Muscle layer of duodenum (tissue), 2 donors: ENCODE data around the gene XPC.

Experiments used
- H3K27ac ChIP-seq: one replicate; pipeline ENCODE4 v1.7.0; 2013; ENCODE audit warnings: mild to moderate bottlenecking, low read length
- H3K27me3 ChIP-seq: one replicate; pipeline ENCODE4 v1.7.0; 2013; ENCODE audit warnings: low read depth, mild to moderate bottlenecking, control low read depth, low read length
- H3K36me3 ChIP-seq, 2 donors: one replicate each; pipeline ENCODE4 v1.7.0; 2013; ENCODE audit warnings: low read length in 2 of 2, control low read depth in 1 of 2, mild to moderate bottlenecking in 1 of 2; ENCODE audit not compliant: insufficient read depth in 2 of 2, control insufficient read depth in 1 of 2
- H3K4me1 ChIP-seq, 2 donors: one replicate each; pipeline ENCODE4 v1.7.0; 2013; ENCODE audit warnings: low read length in 2 of 2, mild to moderate bottlenecking in 2 of 2, control low read depth in 1 of 2, moderate library complexity in 1 of 2; ENCODE audit not compliant: insufficient read depth in 2 of 2, control insufficient read depth in 1 of 2
- H3K4me3 ChIP-seq, 2 donors: one replicate each; pipeline ENCODE4 v1.7.0; 2013; ENCODE audit warnings: low read length in 2 of 2, low read depth in 1 of 2, mild to moderate bottlenecking in 1 of 2
- H3K9me3 ChIP-seq, 2 donors: one replicate each; pipeline ENCODE4 v1.7.0; 2013; ENCODE audit warnings: low read length in 2 of 2, control low read depth in 1 of 2, mild to moderate bottlenecking in 1 of 2; ENCODE audit not compliant: control insufficient read depth in 1 of 2
- donor health status: healthy.

The XPC gene

GRCh38 chr3:14153663-14154062 lies 24.7 kb downstream of the XPC start:
- Histone ChIP-seq H3K27me3 (no peaks in the 10 kb centered on the region), H3K27ac (no peak overlapping the region), H3K4me3 (no peak overlapping the region), H3K9me3 (no peaks in the 10 kb centered on the region), H3K36me3 (peaks cover 63 to 68% of the 10 kb centered on the region in 2 donors), H3K4me1 (no peaks in the 10 kb centered on the region)

GRCh38 chr3:14152963-14153355 lies 25.4 kb downstream of the XPC start:
- no peaks in the 10 kb centered on the region for H3K27me3 ChIP-seq
- H3K4me3 ChIP-seq = no peak overlapping the region
- H3K36me3 ChIP-seq = peaks cover 63 to 67% of the 10 kb centered on the region in 2 donors
- no peaks in the 10 kb centered on the region for H3K9me3 ChIP-seq
- no peak overlapping the region for H3K27ac ChIP-seq
- H3K4me1 ChIP-seq = no peaks in the 10 kb centered on the region

GRCh38 chr3:14152233-14152962 lies 26.0 kb downstream of the XPC start:
- Histone ChIP-seq H3K27me3 (no peaks in the 10 kb centered on the region), H3K36me3 (peaks cover 60 to 64% of the 10 kb centered on the region in 2 donors), H3K4me3 (no peak overlapping the region), H3K4me1 (no peaks in the 10 kb centered on the region), H3K27ac (no peak overlapping the region), H3K9me3 (no peaks in the 10 kb centered on the region)

GRCh38 chr3:14151471-14152083 lies 26.8 kb downstream of the XPC start:
- Histone ChIP-seq H3K27me3 (no peaks in the 10 kb centered on the region), H3K36me3 (peaks cover 56 to 62% of the 10 kb centered on the region in 2 donors), H3K9me3 (no peaks in the 10 kb centered on the region), H3K27ac (no peak overlapping the region), H3K4me1 (peaks cover 0 to 5% of the 10 kb centered on the region in 2 donors), H3K4me3 (no peak overlapping the region)

- Histone ChIP-seq H3K4me1 (peaks cover 2 to 14% of the 10 kb centered on the region in 2 donors), H3K4me3 (no peak overlapping the region), H3K9me3 (no peaks in the 10 kb centered on the region), H3K27me3 (no peaks in the 10 kb centered on the region), H3K36me3 (peaks cover 58 to 63% of the 10 kb centered on the region in 2 donors), H3K27ac (no peak overlapping the region)
These were observed 27.7 kb downstream of the XPC start for GRCh38 chr3:14150491-14151230.

- H3K27ac ChIP-seq = no peak overlapping the region
- no peaks in the 10 kb centered on the region for H3K27me3 ChIP-seq
- no peak overlapping the region for H3K4me3 ChIP-seq
- H3K4me1 ChIP-seq = peaks cover 8 to 20% of the 10 kb centered on the region in 2 donors
- peaks cover 63 to 66% of the 10 kb centered on the region in 2 donors for H3K36me3 ChIP-seq
- no peaks in the 10 kb centered on the region for H3K9me3 ChIP-seq
These were observed 28.3 kb downstream of the XPC start for GRCh38 chr3:14150078-14150477.

- peaks cover 19 to 34% of the 10 kb centered on the region in 2 donors for H3K4me1 ChIP-seq
- H3K27me3 ChIP-seq = no peaks in the 10 kb centered on the region
- H3K36me3 ChIP-seq = peaks cover 57 to 61% of the 10 kb centered on the region in 2 donors
- no peak overlapping the region for H3K4me3 ChIP-seq
- H3K27ac ChIP-seq = no peak overlapping the region
- no peaks in the 10 kb centered on the region for H3K9me3 ChIP-seq
These were observed 30.1 kb downstream of the XPC start for GRCh38 chr3:14148041-14148985.

GRCh38 chr3:14147617-14148016 lies 30.8 kb downstream of the XPC start:
- peaks cover 19 to 34% of the 10 kb centered on the region in 2 donors for H3K4me1 ChIP-seq
- no peak overlapping the region for H3K4me3 ChIP-seq
- no peaks in the 10 kb centered on the region for H3K27me3 ChIP-seq
- H3K9me3 ChIP-seq = no peaks in the 10 kb centered on the region
- no peak overlapping the region for H3K27ac ChIP-seq
- H3K36me3 ChIP-seq = peaks cover 51 to 55% of the 10 kb centered on the region in 2 donors

GRCh38 chr3:14147066-14147435 lies 31.4 kb downstream of the XPC start:
- Histone ChIP-seq H3K4me3 (no peak overlapping the region), H3K9me3 (no peaks in the 10 kb centered on the region), H3K4me1 (peaks cover 19 to 34% of the 10 kb centered on the region in 2 donors), H3K27ac (no peak overlapping the region), H3K27me3 (no peaks in the 10 kb centered on the region), H3K36me3 (peaks cover 48 to 57% of the 10 kb centered on the region in 2 donors)

GRCh38 chr3:14146381-14147065 lies 31.9 kb downstream of the XPC start:
- H3K9me3 ChIP-seq = no peaks in the 10 kb centered on the region
- H3K4me3 ChIP-seq = no peak overlapping the region
- peaks cover 47 to 58% of the 10 kb centered on the region in 2 donors for H3K36me3 ChIP-seq
- peak overlapping the region; percentile 95 for H3K27ac ChIP-seq
- peaks cover 19 to 34% of the 10 kb centered on the region in 2 donors for H3K4me1 ChIP-seq
- no peaks in the 10 kb centered on the region for H3K27me3 ChIP-seq
